Measurements from ENCODE around the gene REM2. TPM values are rescaled to one million over a fixed set of nuclear protein-coding genes. Genes with fewer than 3 reads are reported as not detected.

REM2 gene
- total RNA-seq, 1 experiment from 2014 or later, result 1.2 TPM

- Histone ChIP-seq H3K79me1 (ENCODE audit: insufficient read depth, low read depth, low read length, poor library complexity, severe bottlenecking) (no peaks in the 10 kb centered on the region), H3K9ac (ENCODE audit: extremely low read depth, insufficient read length, low read length) (no peak overlapping the region), H2BK5ac (ENCODE audit: insufficient read length, low read length) (no peak overlapping the region), H3K56ac (ENCODE audit: insufficient read length, low read depth, low read length) (no peak overlapping the region), H2BK20ac (ENCODE audit: low read depth, low read length, poor library complexity, severe bottlenecking) (no peak overlapping the region), H3T11ph (ENCODE audit: low read length) (no peak overlapping the region), H3K4me1 (ENCODE audit: insufficient read depth, low read length) (peaks cover 4% of the 10 kb centered on the region; the same call in 1 of the 2 replicates), H3K9me3 (ENCODE audit: control insufficient read depth, low read depth, low read length) (no peaks in the 10 kb centered on the region), H3K4ac (ENCODE audit: low read depth, low read length) (no peak overlapping the region), H3K23me2 (ENCODE audit: insufficient read length, low read depth, low read length, poor library complexity, severe bottlenecking) (no peaks in the 10 kb centered on the region), H3K23ac (ENCODE audit: insufficient read length, low read depth, low read length) (no peak overlapping the region), H4K20me1 (ENCODE audit: control insufficient read depth, insufficient read depth, insufficient read length) (no peaks in the 10 kb centered on the region), H3K4me2 (ENCODE audit: insufficient read depth, insufficient read length, low read length) (no peak overlapping the region), H2BK15ac (ENCODE audit: low read depth, low read length) (no peak overlapping the region), H3K27ac (ENCODE audit: insufficient read length, low read depth, low read length) (no peak overlapping the region), H3K18ac (ENCODE audit: insufficient read length, low read depth, low read length) (no peak overlapping the region), H3K79me2 (ENCODE audit: insufficient read depth, low read length) (no peaks in the 10 kb centered on the region), H2AK5ac (ENCODE audit: insufficient read length, low read length) (no peak overlapping the region), H2BK12ac (ENCODE audit: insufficient read length, low read depth, low read length) (no peak overlapping the region), H4K91ac (ENCODE audit: insufficient read length, low read depth, low read length) (no peak overlapping the region), H4K5ac (ENCODE audit: insufficient read length, low read depth, low read length) (no peak overlapping the region), H3K27me3 (ENCODE audit: insufficient read depth, low read length) (no peaks in the 10 kb centered on the region), H3K14ac (ENCODE audit: insufficient read depth, low read length) (no peak overlapping the region), H4K8ac (replicated peaks; ENCODE audit: insufficient read length, low read depth, low read length) (no peak overlapping the region), H2AFZ (ENCODE audit: low read length) (no peak overlapping the region), H2BK120ac (ENCODE audit: low read depth, low read length, poor library complexity, severe bottlenecking) (no peak overlapping the region)
- H3K27me3 Mint-ChIP-seq (ENCODE audit: low read depth), result peaks cover 3% of the 10 kb centered on the region
- H3K4me3 Mint-ChIP-seq, result no peak overlapping the region
- peaks cover 0 to 17% (median 5%) of the 10 kb centered on the region in 3 experiments; a peak in 6 of 7 replicates for H3K36me3 Mint-ChIP-seq (ENCODE audit: insufficient read depth in 1 of 3, low read depth in 3 of 3)
- TF ChIP-seq CTCF (conservative IDR thresholded peaks at IDR 0.05), result no peak
- H3K27ac Mint-ChIP-seq, result no peak overlapping the region
- DNase-seq, result no peak
- no peaks in the 10 kb centered on the region for H3K9me3 Mint-ChIP-seq
- WGBS (ENCODE audit: extremely low coverage, insufficient read length, low lambda C conversion rate), result no CpG with 5 or more reads among the region's 22 CpGs
- peaks cover 7 to 12% of the 10 kb centered on the region in 2 experiments for H3K4me1 Mint-ChIP-seq
These were observed 6.0 kb upstream of the REM2 start for GRCh38 chr14:22877000-22877501.
